HG02571 (cell line): Measurements from ENCODE around the gene TRIP6.
"Not testable (repeated sequence)": the region's sequence is repeated elsewhere in the genome, so short reads cannot be mapped to it uniquely, and the experiment has no call there.

Experiments
- ATAC-seq: cut with Tn5 transposase; IDR thresholded peaks from one replicate; pipeline ENCODE4 v1.9.1; 2021; ENCODE audit warnings: mild to moderate bottlenecking, moderate library complexity; ENCODE audit not compliant: unreplicated experiment

Gene TRIP6

GRCh38 chr7:100910443-100910842 lies 43.3 kb downstream of the TRIP6 start:
- ATAC-seq, result not testable (repeated sequence)

- ATAC-seq, result no peak
These were observed 44.3 kb downstream of the TRIP6 start for GRCh38 chr7:100911484-100911883.

- no peak for ATAC-seq
These were observed 47.2 kb downstream of the TRIP6 start for GRCh38 chr7:100914208-100914878.

GRCh38 chr7:100914879-100915447 lies 47.8 kb downstream of the TRIP6 start:
- no peak for ATAC-seq

GRCh38 chr7:100919335-100919734 lies 52.1 kb downstream of the TRIP6 start:
- ATAC-seq, result not testable (repeated sequence)

DNA sequence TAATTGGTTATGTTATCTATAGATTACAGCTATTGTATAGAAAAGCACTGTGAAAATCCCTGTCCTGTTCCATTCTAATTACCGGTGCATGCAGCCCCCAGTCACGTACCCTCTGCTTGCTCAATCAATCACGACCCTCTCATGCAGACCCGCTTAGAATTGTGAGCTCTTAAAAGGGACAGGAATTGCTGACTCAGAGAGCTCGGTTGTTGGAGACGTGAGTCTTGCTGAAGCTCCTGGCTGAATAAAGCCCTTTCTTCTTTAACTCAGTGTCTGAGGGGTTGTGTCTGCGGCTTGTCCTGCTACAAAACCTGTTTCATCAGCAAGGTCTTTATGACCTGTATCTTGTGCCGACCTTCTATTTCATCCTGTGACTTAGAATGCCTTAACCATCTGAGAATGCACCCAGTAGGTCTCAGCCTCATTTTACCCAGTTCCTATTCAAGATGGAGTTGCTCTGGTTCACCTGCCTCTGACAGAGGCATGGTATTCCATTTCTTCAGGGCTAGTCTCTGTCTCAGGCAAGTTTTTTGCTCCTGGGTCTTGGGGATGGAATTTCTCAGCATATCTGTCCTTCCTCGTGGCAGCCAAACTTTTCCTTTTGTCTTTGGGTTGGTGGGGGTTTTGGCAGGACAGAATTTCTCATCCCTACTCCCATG lies 52.7 kb downstream of the TRIP6 start:
- not testable (repeated sequence) for ATAC-seq

DNA sequence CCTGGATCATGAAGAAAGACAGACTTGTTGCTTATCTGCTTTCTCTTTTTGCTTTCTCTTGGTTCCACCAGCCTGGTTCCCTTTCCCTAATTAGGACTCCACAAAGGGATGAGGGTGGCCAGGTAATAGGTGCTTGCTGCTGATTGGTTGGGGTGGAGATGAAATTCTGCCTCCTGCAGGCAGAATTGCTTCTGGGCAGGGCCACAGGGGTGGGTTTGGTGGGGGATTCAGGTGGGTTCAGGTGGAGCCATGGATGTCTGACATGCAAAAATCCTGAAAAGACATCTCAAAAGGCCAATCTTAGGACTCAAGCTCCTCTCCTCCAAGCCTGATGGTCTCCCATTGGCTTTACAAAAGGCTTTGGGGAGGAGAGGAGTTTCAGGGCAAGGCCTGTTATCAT lies 53.9 kb downstream of the TRIP6 start:
- ATAC-seq, result no peak
